Muscle of arm (tissue), 12 donors: ENCODE results near the gene KCP. TPM values are rescaled to one million over a fixed set of nuclear protein-coding genes. Genes with fewer than 3 reads are reported as not detected.
A peak's percentile ranks its signal among the peaks of the same experiment; 100 is the strongest.

ENCODE experiments used
- DNase-seq: peaks from one replicate; pipeline ENCODE4 v3.0.0-alpha.2; 2013
- polyA plus RNA-seq, 12 donors: library from polyadenylated mRNA; unstranded; fragments of 120-200 nt; gene quantifications; one replicate each; pipeline ENCODE4 v1.2.1, GENCODE V29; 2013; ENCODE audit not compliant: insufficient read length in 12 of 12

KCP gene
- polyA plus RNA-seq, 12 donors: 0.49 to 7.4 (median 1.4) TPM; not detected in 1

DNA sequence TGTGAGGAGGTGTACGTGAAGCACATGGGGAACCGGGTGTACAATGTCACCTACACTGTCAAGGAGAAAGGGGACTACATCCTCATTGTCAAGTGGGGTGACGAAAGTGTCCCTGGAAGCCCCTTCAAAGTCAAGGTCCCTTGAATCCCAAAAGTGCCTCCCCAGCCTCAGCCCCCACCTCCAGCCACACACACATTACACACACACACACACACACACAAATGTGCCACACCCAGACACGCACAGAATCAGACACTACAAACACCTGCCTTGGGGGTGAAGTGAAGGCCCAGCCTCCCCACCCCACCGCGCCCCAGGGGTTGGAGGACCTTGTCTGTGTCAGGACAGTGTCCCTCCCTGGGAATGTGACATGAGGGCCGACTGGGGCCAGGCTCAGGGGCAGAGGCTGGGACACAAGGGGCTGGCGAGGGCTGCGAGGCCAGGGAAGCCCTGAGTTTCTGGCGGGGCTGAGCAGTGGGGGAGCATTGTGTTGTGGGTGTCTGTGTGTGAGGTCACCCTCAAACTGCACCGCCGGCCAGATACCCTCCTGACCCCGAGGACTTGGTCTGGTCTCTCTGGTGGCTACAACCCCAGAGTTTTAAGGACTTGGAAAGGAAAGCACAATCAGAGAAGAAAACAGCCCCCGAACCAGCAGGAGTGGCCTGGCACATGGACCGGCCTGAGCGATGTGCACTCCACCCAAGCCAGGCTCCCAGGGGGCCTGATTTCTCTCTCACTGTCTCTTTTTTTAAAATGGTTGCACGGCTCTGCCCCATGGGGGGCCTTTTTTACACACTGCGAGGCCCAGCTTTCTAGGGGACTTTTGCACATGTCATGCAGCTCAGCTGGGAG lies 51.9 kb downstream of the KCP start:
- peak; percentile 43 for DNase-seq

DNA sequence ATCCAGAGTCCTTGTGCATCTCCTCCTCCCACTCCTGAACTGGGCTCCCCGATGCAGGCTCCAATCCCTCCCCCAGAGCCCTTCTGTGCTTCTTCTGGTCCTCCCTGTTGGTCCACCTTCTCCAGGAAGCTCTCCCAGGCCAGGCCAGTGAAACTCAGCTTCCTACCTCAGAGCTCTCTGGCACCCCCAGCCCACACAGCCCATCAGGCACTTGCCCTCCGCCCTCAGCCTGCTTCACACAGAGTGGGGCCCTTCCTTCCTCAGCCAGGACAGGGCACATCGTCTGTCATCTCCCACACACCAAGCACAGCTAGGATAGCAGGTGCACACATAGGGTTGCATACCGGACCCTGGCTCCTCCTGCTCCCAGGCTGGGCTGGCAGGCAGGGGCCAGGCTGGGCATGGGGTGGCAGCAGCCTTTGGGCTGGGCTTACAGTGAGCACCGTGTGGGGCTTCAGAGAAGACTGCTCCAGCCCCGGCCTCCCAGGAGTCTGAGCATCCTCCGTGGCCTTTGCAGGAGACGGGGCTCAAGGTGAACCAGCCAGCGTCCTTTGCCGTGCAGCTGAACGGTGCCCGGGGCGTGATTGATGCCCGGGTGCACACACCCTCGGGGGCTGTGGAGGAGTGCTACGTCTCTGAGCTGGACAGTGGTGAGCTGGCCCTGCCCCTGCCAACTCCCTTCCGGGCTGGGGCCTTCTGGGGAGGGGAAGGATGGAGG lies 54.3 kb downstream of the KCP start:
- no peak for DNase-seq

DNA sequence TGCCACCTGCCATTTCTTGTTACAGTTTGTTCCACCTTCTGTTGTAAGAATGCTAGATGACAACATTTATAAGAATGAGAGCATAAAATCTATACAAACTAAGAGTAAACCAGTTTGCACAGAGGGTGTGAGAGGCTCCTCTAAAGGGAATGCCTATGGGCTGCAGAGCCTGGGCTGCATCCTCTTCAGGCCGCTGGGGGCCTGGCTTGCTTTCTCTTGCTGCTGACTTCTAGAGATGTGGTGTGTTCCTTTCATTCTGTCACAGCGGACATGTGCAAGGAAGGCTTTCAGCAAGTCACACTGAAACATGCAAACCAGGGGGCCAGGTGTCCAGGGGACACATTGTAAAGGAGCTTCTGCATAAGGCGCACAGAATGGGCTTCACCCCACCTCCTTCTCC lies 55.0 kb downstream of the KCP start:
- no peak for DNase-seq

DNA sequence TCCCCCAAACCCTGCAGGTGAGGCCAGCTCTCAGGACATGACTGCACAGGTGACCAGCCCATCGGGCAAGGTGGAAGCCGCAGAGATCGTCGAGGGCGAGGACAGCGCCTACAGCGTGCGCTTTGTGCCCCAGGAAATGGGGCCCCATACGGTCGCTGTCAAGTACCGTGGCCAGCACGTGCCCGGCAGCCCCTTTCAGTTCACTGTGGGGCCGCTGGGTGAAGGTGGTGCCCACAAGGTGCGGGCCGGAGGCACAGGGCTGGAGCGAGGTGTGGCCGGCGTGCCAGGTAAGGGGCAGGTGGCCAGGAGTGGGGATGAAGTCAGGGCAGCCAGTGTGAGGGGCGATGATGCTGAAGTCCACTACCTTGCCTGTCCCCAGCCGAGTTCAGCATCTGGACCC lies 56.1 kb downstream of the KCP start:
- no peak for DNase-seq

DNA sequence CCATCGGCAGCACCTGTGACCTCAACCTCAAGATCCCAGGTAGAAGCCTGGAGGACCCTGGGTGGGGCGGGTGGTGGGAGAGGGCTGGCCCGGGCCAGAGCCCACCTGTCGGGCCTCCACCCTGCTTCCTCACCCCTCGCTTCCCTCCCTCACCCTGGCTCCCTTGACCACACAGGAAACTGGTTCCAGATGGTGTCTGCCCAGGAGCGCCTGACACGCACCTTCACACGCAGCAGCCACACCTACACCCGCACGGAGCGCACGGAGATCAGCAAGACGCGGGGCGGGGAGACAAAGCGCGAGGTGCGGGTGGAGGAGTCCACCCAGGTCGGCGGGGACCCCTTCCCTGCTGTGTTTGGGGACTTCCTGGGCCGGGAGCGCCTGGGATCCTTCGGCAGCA lies 56.7 kb downstream of the KCP start:
- DNase-seq: no peak

DNA sequence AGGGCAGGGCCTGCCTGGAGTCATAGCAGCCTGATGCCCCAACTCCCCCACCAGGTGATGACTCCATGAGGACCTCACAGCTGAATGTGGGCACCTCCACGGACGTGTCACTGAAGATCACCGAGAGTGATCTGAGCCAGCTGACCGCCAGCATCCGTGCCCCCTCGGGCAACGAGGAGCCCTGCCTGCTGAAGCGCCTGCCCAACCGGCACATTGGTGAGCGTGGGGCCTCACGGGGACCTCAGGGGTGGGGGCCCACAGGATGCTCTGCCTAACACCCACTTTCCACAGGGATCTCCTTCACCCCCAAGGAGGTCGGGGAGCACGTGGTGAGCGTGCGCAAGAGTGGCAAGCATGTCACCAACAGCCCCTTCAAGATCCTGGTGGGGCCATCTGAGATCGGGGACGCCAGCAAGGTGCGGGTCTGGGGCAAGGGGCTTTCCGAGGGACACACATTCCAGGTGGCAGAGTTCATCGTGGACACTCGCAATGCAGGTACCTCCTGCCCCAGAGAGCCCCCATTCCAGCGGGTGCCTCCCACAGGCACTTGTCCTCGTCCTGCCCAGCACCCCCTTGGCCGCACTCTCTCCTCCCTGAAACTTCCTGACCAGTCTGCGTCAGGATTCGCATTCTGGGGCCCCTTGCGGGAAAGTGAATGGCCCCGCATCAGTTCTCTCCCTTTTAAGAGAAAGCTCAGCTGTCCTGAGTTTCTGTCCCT lies 57.8 kb downstream of the KCP start:
- no peak for DNase-seq

DNA sequence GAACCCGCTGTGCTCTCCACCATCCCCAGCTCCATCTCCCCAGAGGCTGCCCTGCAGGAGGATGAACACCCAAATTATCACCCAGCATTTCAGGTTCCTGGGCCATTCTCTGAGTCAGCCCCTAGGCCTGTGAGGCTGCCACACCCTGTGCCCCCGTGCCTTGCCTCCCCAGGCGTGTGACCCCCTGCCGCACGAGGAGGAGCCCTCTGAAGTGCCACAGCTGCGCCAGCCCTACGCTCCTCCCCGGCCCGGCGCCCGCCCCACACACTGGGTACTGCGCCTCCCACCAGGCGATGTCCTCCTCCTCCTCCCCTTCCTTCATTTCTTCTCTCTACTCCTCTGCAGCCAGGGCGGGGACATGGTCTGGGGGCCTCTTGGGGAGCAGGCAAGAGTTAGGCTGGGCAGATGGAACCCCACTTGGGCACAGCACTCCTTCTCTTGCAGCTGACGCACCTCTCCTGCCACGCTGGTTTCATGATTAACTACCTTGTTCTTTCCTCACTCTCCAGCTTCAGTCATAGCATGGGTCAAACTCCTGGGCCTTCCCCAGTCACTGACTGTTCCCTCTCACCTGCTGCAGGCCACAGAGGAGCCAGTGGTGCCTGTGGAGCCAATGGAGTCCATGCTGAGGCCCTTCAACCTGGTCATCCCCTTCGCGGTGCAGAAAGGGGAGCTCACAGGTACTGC lies 60.6 kb downstream of the KCP start:
- DNase-seq: no peak

DNA sequence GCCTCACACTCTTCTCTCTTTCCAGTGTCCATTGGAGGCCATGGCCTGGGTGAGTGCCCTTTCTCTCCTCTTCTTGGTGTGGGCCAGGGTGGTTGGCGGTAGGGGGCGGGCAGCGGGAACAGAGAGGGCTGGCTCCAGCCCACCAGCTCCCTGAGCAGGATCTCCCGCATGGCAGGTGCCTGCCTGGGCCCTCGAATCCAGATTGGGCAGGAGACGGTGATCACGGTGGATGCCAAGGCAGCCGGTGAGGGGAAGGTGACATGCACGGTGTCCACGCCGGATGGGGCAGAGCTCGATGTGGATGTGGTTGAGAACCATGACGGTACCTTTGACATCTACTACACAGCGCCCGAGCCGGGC lies 61.4 kb downstream of the KCP start:
- no peak for DNase-seq

DNA sequence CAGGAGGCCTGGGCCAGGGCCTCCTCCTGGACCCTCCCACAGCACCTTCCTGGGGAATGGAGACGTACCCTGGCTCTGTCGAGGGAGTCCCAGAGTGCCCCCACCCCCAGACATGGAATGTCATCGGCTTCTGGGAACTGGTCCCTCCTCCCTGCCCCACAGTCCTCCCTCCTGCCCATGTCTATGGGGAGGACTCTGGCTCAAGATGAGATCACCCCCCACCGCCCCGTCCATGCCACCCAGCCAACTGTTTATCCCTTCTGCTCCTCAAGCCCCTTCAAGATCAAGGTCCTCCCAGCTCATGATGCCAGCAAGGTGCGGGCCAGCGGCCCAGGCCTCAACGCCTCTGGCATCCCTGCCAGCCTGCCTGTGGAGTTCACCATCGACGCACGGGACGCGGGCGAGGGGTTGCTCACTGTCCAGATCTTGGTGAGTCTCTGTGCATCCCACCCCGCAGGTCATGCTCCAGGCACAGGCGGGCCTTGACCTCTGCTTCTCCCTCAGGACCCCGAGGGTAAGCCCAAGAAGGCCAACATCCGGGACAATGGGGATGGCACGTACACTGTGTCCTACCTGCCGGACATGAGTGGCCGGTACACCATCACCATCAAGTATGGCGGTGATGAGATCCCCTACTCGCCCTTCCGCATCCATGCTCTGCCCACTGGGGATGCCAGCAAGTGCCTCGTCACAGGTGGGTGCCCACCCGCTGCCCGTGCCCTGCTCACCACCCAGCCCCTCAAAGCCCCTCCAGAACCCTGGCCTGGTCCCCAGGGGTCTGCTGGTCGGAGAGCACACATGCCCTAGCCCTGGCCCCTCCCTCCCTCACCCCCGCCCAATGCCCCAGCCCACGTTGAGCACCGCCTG lies 62.0 kb downstream of the KCP start:
- DNase-seq: no peak

DNA sequence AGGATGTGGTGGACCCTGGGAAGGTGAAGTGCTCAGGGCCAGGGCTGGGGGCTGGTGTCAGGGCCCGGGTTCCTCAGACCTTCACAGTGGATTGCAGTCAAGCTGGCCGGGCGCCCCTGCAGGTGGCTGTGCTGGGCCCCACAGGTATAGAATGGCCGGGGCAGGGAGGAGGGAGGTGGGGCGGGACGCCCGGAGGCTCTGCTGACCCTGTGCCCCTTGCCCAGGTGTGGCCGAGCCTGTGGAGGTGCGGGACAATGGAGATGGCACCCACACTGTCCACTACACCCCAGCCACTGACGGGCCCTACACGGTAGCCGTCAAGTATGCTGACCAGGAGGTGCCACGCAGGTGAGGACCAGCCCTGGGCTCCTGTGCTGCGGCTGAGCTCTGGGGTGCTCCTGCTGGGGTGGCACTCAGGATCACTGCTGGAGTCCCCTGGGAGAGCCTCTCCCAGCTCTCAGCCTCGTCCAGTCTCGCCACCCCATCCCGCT lies 62.7 kb downstream of the KCP start:
- no peak for DNase-seq

DNA sequence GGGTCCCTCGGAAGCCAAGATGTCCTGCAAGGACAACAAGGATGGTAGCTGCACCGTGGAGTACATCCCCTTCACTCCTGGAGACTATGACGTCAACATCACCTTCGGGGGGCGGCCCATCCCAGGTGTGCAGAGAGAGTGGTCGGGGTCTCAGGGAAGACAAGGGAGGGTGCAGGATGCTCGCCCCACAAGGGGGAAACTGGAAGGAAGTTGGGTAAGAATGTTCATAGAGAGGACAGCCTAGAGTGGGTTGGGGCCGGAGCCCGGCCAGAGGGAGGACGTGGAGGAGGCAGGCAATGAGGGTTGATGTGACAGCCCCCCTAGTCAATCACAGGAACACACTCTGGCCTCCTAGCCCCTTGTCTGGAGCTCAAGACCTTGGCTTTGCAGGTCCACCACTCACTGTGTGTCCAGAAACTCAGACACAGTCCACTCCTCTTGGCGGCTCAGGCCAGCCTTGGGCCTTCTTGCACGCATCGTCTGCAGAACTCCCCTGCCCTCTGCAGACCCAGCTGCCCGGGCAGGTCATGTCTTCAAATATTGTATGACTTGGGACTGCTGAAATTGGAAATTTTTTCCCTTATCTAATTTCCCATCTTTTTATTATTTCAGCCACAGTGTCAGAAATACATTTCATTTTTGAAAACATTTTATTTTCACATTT lies 63.6 kb downstream of the KCP start:
- DNase-seq: no peak

DNA sequence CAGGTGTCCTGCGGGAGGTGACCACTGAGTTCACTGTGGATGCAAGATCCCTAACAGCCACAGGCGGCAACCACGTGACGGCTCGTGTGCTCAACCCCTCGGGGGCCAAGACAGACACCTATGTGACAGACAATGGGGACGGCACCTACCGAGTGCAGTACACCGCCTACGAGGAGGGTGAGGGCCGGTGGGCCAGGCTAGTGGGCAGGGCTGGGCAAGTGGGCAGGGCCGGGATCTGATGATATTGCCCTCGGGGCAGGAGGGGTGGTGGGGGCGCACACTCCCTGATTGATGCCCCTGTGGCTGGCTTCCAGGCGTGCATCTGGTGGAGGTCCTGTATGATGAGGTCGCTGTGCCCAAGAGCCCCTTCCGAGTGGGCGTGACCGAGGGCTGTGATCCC lies 64.5 kb downstream of the KCP start:
- DNase-seq: no peak

DNA sequence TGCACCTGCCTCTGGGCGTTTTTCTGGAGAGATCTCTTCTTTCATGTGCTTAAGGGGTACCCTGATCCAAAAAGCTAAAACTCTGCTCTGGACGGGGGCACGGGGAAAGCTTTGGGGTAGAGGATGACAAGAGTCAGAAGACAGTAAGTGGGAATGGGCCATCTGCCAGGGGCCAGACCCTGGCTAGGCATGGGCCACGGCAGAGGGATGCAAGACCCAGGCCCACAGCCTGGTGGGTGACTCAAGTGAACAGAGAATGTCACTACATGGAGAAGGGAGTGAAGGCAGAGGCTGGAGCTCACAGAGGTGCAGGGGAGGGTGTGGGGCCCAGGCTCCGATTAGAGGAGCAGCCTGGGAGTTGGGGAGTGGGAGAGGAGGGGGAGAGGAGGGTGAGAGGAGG lies 65.0 kb downstream of the KCP start:
- DNase-seq: no peak

DNA sequence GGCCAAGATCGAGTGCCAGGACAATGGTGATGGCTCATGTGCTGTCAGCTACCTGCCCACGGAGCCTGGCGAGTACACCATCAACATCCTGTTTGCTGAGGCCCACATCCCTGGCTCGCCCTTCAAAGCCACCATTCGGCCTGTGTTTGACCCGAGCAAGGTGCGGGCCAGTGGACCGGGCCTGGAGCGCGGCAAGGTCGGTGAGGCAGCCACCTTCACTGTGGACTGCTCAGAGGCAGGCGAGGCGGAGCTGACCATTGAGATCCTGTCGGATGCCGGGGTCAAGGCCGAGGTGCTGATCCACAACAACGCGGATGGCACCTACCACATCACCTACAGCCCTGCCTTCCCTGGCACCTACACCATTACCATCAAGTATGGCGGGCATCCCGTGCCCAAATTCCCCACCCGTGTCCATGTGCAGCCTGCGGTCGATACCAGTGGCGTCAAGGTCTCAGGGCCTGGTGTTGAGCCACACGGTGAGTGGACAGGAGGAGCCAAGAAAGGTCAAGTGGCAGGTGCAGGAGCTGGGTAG lies 65.7 kb downstream of the KCP start:
- no peak for DNase-seq

DNA sequence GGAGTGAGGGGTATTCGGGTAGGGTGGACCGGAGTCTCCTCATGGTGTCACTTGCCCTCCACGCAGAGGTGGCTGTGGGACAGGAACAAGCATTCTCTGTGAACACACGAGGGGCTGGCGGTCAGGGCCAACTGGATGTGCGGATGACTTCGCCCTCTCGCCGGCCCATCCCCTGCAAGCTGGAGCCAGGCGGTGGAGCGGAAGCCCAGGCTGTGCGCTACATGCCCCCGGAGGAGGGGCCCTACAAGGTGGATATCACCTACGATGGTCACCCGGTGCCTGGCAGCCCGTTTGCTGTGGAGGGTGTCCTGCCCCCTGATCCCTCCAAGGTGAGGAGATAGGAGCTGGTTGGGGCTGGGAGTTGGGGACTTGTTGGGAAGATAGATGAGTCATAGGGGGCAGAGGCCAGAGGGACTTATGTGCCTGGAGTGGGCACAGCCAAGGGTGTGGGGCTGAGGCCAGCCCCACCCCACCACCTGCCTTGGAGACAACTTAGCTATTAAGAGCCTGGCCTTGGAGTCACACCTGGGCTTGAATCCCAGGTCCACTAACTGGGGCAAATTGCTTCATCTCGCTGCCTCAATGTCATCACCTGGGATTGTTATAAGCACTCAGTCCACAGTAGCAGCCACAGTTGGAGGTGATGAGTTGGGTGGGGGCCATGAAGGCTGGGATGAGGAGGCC lies 66.4 kb downstream of the KCP start:
- no peak for DNase-seq

DNA sequence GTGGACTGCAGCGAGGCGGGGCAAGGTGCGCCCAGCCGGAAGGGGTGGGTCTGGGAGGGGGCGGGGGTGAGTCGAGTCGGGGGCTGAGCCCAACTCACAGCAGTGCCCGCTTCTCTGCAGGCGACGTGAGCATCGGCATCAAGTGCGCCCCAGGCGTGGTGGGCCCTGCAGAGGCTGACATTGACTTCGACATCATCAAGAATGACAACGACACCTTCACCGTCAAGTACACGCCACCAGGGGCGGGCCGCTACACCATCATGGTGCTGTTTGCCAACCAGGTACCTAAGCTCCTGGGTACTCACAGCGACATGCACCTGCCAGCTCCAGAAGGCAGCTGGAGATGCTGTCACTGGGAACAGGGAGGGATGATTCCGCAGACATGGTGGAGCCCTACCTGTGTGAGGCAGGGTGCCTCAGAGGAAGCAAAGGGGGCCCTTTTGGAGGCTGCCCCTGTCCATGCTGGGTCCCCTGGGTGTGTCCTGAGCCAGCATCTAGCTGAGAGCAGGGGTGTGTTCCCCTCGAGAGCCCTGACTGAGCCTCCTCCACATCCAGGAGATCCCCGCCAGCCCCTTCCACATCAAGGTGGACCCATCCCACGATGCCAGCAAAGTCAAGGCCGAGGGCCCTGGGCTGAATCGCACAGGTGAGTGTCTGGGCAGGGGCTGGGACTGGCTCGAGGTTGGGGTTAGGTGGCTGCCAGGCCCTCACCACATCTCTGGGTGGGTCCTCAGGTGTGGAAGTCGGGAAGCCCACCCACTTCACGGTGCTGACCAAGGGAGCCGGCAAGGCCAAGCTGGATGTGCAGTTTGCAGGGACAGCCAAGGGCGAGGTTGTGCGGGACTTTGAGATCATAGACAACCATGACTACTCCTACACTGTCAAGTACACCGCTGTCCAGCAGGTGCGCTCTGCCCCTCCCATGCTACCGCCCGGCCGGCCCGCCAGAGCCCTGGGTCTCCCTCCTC lies 67.6 kb downstream of the KCP start:
- no peak for DNase-seq

DNA sequence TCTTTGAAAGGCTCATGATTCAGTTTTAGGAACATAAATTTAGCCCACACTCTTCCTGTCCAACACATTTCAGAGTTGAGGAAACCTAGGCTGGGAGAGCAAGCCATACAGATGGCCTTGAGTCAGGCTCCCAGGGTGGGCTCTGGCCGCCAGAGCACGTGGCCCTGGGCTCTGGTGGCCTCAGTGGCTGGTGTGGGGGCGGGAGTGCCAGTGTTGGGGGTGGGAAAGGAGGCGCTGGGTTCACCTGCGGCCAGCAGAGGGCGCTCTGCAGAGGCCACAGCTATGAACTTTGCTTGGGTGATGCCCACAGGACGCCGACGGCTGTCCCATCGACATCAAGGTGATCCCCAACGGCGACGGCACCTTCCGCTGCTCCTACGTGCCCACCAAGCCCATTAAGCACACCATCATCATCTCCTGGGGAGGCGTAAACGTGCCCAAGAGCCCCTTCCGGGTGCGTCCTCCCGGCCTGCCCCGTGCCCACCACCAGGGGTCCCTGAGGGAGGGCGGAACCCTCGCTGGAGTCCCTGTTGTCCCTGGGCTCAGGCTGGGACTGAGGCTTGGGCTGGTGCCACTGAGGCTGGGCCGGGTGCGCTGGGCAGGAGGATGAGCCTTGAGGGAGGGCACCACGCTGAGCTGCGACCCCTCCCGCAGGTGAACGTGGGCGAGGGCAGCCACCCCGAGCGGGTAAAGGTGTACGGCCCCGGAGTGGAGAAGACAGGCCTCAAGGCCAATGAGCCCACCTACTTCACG lies 68.4 kb downstream of the KCP start:
- peak; percentile 33 for DNase-seq
